ENCODE measurements around the gene BRINP2.

Gene BRINP2

DNA sequence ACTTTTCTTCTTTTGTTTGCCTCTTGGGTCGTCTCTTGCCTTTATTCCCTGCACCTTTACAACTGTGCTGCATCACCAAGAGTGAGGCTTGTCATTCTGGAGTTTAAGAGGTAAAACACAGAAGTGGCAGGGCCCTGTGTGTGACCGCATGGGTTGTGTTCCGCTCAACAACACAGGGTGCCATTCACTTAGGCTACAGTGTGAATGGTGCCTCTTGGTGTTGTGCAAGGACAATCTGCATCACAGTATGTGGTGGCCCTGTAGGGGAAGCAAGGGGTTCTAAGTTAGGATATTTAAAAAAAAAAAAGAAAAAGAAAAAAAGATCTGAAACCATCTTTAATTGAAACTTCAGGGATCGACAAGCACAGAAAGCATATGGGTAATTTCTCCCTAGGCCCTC, 38.2 kb downstream of the BRINP2 start:
- TF ChIP-seq, protein P1, sequence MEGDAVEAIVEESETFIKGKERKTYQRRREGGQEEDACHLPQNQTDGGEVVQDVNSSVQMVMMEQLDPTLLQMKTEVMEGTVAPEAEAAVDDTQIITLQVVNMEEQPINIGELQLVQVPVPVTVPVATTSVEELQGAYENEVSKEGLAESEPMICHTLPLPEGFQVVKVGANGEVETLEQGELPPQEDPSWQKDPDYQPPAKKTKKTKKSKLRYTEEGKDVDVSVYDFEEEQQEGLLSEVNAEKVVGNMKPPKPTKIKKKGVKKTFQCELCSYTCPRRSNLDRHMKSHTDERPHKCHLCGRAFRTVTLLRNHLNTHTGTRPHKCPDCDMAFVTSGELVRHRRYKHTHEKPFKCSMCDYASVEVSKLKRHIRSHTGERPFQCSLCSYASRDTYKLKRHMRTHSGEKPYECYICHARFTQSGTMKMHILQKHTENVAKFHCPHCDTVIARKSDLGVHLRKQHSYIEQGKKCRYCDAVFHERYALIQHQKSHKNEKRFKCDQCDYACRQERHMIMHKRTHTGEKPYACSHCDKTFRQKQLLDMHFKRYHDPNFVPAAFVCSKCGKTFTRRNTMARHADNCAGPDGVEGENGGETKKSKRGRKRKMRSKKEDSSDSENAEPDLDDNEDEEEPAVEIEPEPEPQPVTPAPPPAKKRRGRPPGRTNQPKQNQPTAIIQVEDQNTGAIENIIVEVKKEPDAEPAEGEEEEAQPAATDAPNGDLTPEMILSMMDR (IDR thresholded peaks at IDR 0.05; ENCODE audit: extremely low read depth, missing control alignments) = no peak
- no peak for DNase-seq (ENCODE audit: low spot score)

DNA sequence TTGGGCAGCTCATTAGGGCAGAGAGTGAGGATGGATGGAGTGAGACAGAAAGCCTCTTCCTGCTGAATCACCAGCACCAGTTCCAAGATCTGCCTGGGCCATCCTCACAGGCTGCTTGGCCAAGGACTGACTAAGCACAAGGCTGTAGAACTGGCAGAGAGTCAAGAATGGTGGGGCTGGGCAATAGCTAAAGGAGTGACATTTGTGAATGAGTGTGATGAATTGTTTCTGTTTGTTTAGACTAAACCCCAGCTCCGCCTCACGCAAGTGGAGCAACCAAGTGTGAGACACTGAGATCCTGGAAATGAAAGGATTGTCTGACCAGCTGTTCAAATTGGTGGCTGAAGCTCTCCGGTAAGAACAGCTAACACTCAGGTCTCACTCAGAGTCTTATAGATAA, 38.6 kb downstream of the BRINP2 start:
- TF ChIP-seq, protein P1 (IDR thresholded peaks at IDR 0.05; ENCODE audit: extremely low read depth, missing control alignments) = no peak
- no peak for DNase-seq (ENCODE audit: low spot score)

DNA sequence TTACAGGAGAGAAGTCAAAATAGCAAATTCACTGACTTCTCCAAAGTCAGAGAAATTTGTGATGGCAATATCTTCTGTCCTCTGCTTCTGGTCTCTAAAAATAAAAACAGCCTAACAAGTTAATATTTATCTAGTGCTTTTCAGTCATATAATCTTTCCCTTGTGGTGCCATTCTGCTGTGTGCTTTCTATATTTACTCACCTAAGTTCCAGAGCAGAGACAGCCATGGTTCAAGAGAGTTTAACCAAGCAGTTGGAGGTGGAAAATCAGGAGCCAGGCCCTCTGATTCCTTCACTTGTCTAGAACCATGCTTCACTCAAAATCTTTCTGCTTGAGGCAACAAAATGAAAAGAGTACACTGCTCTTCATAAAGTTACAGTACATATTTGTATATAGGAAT, 39.3 kb downstream of the BRINP2 start:
- TF ChIP-seq, protein P1 (IDR thresholded peaks at IDR 0.05; ENCODE audit: extremely low read depth, missing control alignments) = no peak
- no peak for DNase-seq (ENCODE audit: low spot score)

DNA sequence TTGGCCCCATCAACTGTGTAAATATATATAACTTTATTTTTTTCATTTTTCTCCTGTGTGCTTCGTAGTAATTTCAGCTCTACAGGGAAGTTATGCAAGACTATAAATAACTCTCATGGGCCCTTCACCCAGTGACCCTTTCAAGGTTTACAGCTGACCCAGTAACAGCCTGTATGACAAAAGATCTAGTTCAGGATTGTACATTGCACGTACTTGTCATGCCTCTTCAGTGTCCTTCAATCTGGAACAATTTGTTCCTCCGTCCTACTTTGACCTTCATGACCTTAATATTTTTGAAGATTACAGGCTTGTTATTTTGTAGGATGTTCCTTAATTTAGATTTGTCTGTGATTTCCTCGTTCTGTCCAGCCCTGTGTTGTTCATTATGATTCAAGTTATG, 40.5 kb downstream of the BRINP2 start:
- TF ChIP-seq, protein P1 (IDR thresholded peaks at IDR 0.05; ENCODE audit: extremely low read depth, missing control alignments) = no peak
- no peak for DNase-seq (ENCODE audit: low spot score)

DNA sequence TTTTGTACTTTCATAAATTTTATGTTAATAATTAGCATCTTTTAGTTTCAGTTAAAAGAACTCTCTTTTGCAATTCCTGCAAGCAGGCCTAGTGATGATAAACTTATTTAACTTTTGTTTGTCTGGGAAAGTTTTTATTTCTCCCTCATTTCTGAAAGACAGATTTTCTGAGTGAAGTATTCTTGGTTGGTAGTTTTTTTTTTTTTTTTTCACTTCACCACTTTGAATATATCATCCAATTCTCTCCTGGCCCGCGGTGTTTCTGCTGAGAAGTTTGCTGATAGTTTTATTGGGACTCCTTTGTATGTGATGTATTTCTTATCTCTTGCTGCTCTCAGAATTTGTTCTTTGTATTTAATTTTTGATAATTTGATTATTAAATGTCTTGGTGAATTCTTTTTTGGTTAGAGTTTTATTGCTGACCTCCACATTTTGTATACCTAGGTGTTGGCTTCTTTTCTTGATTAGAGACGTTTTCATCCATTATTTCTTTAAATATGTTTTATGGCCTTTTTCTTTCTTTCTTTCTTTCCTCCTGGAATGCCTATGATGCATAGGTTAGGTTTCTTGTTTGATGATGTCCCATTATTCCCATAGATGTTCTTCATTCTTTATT, 45.9 kb downstream of the BRINP2 start:
- DNase-seq (ENCODE audit: low spot score) = no peak
- TF ChIP-seq, protein P1 (IDR thresholded peaks at IDR 0.05; ENCODE audit: extremely low read depth, missing control alignments) = no peak

DNA sequence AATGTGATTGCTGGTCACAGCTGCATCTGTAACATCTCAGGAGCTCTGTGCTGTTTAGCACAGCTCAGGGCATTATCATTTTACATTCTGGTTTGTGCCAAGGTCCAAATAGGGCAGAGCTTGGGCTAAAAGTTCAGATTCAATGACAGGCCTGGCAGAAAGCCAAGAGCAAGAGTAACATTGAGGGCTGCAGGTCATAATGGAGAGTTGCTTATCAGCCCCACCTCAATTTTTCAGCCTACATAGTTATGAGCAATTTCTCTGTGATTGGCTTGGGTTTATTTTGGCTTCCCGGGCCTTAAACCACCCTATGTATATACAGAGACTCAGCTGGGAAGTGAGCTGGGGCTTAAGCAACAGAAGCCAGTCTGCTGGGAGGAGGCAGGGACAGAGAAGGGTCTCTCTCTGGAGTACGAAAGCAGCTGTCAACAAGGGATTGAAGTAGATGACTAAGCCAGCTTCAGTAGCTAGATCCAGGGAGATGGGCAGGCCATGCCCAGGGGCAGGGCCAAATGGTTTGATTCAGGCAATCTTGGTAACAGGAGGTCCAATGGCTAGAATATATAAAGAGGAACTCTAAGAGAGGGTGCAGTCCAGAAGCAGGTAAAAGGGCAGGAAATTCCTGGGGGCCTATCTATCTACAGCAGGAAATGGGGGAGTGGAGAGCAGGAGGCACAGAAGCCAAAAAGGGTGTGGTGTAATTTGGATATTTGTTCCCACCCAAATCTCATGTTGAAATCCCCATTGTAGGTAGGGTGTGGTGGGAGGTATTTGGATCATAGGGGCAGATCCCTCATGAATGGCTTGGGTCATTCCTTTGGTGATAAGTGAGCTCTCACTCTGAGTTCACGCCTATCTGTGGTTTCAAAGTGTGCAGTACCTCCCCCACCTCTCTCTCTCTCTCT, 49.0 kb downstream of the BRINP2 start:
- TF ChIP-seq, protein P1 (IDR thresholded peaks at IDR 0.05; ENCODE audit: extremely low read depth, missing control alignments) = no peak
- no peak for DNase-seq (ENCODE audit: low spot score)

DNA sequence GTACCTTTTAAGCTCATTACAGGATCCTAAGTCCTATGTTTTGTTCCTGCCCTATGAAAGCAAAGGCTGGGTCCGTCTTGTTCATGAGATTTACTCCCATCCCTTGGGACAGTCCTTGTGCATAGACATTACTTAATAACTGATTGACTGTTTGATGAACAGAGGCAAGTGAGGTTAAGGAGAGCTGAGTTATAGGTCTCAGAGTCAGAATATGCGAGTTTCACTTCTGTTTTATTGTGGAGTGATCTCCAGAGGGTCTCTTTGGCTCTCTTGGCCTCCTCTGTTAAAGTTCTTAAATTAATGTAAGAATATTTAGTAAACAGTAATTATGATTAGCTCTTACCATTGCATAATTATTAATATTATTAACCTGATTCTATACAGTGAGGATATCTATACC, 52.6 kb downstream of the BRINP2 start:
- TF ChIP-seq, protein P1 (IDR thresholded peaks at IDR 0.05; ENCODE audit: extremely low read depth, missing control alignments) = no peak
- DNase-seq (ENCODE audit: low spot score) = no peak

Measured in GM20000 (cell line).